Testis (tissue), 2 donors: ENCODE data around the gene ABHD11.

Experiments used
- POLR2A ChIP-seq: fragments of 450-650 bp; IDR thresholded peaks from one replicate; pipeline ENCODE4 v1.6.1; 2017; ENCODE audit warnings: antibody characterized with exemption, mild to moderate bottlenecking, moderate library complexity
- TF ChIP-seq, protein P1 (sequence below), 3 experiments: fragments of 450-650 bp in 2 of 3; fragments of 200-600 bp in 1 of 3; sonication (generic) in 1 of 3; IDR thresholded peaks; one replicate each; pipeline ENCODE4 v1.5.1; 2016 to 2019; ENCODE audit warnings: antibody characterized with exemption in 3 of 3, mild to moderate bottlenecking in 2 of 3, moderate library complexity in 1 of 3

DNA sequence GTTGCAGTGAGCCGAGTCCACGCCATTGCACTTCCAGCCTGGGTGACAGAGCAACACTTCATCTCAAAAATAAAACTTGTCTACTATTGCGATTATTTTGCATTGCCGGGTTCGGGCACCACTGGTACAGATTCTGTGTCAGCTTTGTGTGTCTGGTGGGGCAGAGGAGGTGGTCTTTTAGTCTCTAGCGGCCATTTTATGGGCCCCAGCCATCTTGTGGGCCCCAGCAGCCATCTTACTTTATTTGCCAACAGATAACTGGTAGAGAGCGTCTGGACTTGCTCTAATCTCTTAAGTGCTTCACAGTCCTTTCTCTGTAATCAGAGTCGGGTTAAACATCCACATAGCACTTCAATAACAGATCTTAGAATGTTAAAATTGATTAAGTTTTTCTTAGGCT is 50.3 kb downstream of the ABHD11 start:
- no peak for TF ChIP-seq POLR2A
- TF ChIP-seq, protein P1, sequence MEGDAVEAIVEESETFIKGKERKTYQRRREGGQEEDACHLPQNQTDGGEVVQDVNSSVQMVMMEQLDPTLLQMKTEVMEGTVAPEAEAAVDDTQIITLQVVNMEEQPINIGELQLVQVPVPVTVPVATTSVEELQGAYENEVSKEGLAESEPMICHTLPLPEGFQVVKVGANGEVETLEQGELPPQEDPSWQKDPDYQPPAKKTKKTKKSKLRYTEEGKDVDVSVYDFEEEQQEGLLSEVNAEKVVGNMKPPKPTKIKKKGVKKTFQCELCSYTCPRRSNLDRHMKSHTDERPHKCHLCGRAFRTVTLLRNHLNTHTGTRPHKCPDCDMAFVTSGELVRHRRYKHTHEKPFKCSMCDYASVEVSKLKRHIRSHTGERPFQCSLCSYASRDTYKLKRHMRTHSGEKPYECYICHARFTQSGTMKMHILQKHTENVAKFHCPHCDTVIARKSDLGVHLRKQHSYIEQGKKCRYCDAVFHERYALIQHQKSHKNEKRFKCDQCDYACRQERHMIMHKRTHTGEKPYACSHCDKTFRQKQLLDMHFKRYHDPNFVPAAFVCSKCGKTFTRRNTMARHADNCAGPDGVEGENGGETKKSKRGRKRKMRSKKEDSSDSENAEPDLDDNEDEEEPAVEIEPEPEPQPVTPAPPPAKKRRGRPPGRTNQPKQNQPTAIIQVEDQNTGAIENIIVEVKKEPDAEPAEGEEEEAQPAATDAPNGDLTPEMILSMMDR (IDR thresholded peaks at IDR 0.05): no peak
